ENCODE results near the gene ADIPOQ.
"Not testable (repeated sequence)": the region's sequence is repeated elsewhere in the genome, so short reads cannot be mapped to it uniquely, and the experiment has no call there.

Gene ADIPOQ

GRCh38 chr3:186870421-186871201 is 28.1 kb downstream of the ADIPOQ start:
- DNase-seq (ENCODE audit: low spot score) = no peak

GRCh38 chr3:186871403-186871924 is 29.0 kb downstream of the ADIPOQ start:
- no peak for DNase-seq (ENCODE audit: low spot score)

GRCh38 chr3:186873796-186874195 is 31.3 kb downstream of the ADIPOQ start:
- DNase-seq (ENCODE audit: low spot score) = not testable (repeated sequence)

- DNase-seq (ENCODE audit: low spot score) = not testable (repeated sequence)
Observed at GRCh38 chr3:186874216-186874615, 31.7 kb downstream of the ADIPOQ start.

- DNase-seq (ENCODE audit: low spot score) = not testable (repeated sequence)
Observed at GRCh38 chr3:186874841-186875240, 32.3 kb downstream of the ADIPOQ start.

- no peak for DNase-seq (ENCODE audit: low spot score)
Observed at GRCh38 chr3:186875708-186876107, 33.2 kb downstream of the ADIPOQ start.

- DNase-seq (ENCODE audit: low spot score) = no peak
Observed at GRCh38 chr3:186879781-186880180, 37.3 kb downstream of the ADIPOQ start.

- no peak for DNase-seq (ENCODE audit: low spot score)
Observed at GRCh38 chr3:186880406-186880805, 37.9 kb downstream of the ADIPOQ start.

- DNase-seq (ENCODE audit: low spot score) = no peak
Observed at GRCh38 chr3:186882150-186882524, 39.6 kb downstream of the ADIPOQ start.

- no peak for DNase-seq (ENCODE audit: low spot score)
Observed at GRCh38 chr3:186882881-186883685, 40.6 kb downstream of the ADIPOQ start.

GRCh38 chr3:186883686-186884058 is 41.2 kb downstream of the ADIPOQ start:
- DNase-seq (ENCODE audit: low spot score) = no peak

GRCh38 chr3:186884868-186885267 is 42.4 kb downstream of the ADIPOQ start:
- DNase-seq (ENCODE audit: low spot score) = not testable (repeated sequence)

GRCh38 chr3:186886202-186886981 is 43.9 kb downstream of the ADIPOQ start:
- DNase-seq (ENCODE audit: low spot score) = no peak

- not testable (repeated sequence) for DNase-seq (ENCODE audit: low spot score)
Observed at GRCh38 chr3:186887507-186887938, 45.0 kb downstream of the ADIPOQ start.

GRCh38 chr3:186888569-186888968 is 46.1 kb downstream of the ADIPOQ start:
- no peak for DNase-seq (ENCODE audit: low spot score)

- not testable (repeated sequence) for DNase-seq (ENCODE audit: low spot score)
Observed at GRCh38 chr3:186889698-186890097, 47.2 kb downstream of the ADIPOQ start.

- DNase-seq (ENCODE audit: low spot score) = no peak
Observed at GRCh38 chr3:186890911-186891310, 48.4 kb downstream of the ADIPOQ start.

GRCh38 chr3:186893071-186893470 is 50.6 kb downstream of the ADIPOQ start:
- not testable (repeated sequence) for DNase-seq (ENCODE audit: low spot score)

- DNase-seq (ENCODE audit: low spot score) = no peak
Observed at GRCh38 chr3:186895406-186895805, 52.9 kb downstream of the ADIPOQ start.

- DNase-seq (ENCODE audit: low spot score) = no peak
Observed at GRCh38 chr3:186896006-186896405, 53.5 kb downstream of the ADIPOQ start.

- DNase-seq (ENCODE audit: low spot score) = no peak
Observed at GRCh38 chr3:186896875-186897274, 54.4 kb downstream of the ADIPOQ start.

GRCh38 chr3:186901135-186901734 is 58.7 kb downstream of the ADIPOQ start:
- DNase-seq (ENCODE audit: low spot score) = no peak
